HepG2 (cell line): Measurements from ENCODE around the gene DAB2IP. TPM values are rescaled to one million over a fixed set of nuclear protein-coding genes. Genes with fewer than 3 reads are reported as not detected.

Source experiments
- ATAC-seq: fragments of 200-7000 bp; cut with Tn5 transposase; 3 replicates; pipeline ENCODE4 v1.9.1; 2020; ENCODE audit warnings: mild to moderate bottlenecking, moderate library complexity
- BruUV-seq: library from RNA; stranded (reverse); fragments of 400-500 nt; replicated peaks from 2 replicates; lab custom pipeline; 2021; lab: Mats Ljungman, UMichigan
- CTCF ChIA-PET: fragments of 300-600 bp; formaldehyde crosslinking; extraction: SDS; loops from one replicate; lab custom pipeline; 2021; ENCODE audit warnings: low total read pairs, inconsistent platforms, low intra/inter-chr PET ratio; lab: Yijun Ruan, JAX
- POLR2A ChIA-PET: fragments of 350-600 bp; sonication (Branson Sonifier 250); formaldehyde crosslinking; loops from one replicate; lab custom pipeline; 2020; ENCODE audit warnings: antibody characterized with exemption, inconsistent platforms; lab: Yijun Ruan, JAX
- DNase-seq: peaks from one replicate; pipeline ENCODE4 v3.0.0-alpha.2; 2015; ENCODE audit warnings: low spot score
- FAIRE-seq: peaks from 3 replicates; lab custom pipeline; 2011; peaks lifted over from hg19 to GRCh38; lab: Jason Lieb, UNC
- H2AFZ ChIP-seq: one replicate; pipeline ENCODE4 v1.6.1; 2011; ENCODE audit warnings: low read length, inconsistent platforms
- H3K27ac ChIP-seq: fragments of 300-600 bp; 3 replicates; pipeline ENCODE4 v1.8.0; 2011; ENCODE audit warnings: mixed run types, mild to moderate bottlenecking, mixed read lengths, low read length, inconsistent platforms; ENCODE audit not compliant: insufficient read depth; ENCODE audit errors: extremely low read length
- H3K27me3 ChIP-seq, 2 experiments: fragments of 200-600 bp in 1 of 2; 2 replicates in 1 of 2; 3 replicates in 1 of 2; pipeline versions ENCODE4 v1.6.0 to v1.8.0; 2011; ENCODE audit warnings: low read length in 2 of 2, mild to moderate bottlenecking in 2 of 2, moderate library complexity in 2 of 2, inconsistent platforms in 1 of 2; ENCODE audit not compliant: insufficient read depth in 2 of 2, control insufficient read depth in 1 of 2
- H3K36me3 ChIP-seq, 2 experiments: fragments of 200-600 bp in 1 of 2; replicated peaks in 1 of 2; 2 replicates in 1 of 2; 3 replicates in 1 of 2; pipeline versions ENCODE4 v1.5.1 to v1.8.0; 2011; ENCODE audit warnings: low read length in 2 of 2, inconsistent platforms in 1 of 2; ENCODE audit not compliant: insufficient read depth in 2 of 2, control insufficient read depth in 1 of 2
- H3K4me1 ChIP-seq: 2 replicates; pipeline ENCODE4 v1.5.1; 2012; ENCODE audit warnings: low read length, inconsistent platforms; ENCODE audit not compliant: insufficient read depth
- H3K4me2 ChIP-seq: 2 replicates; pipeline ENCODE4 v1.6.0; 2011; ENCODE audit warnings: low read depth, low read length, inconsistent platforms
- H3K4me3 ChIP-seq, 3 experiments: fragments of 200-600 bp in 1 of 3; sonication (generic), shearing (Covaris generic) in 1 of 3; replicated peaks in 1 of 3; 2 replicates each; pipeline ENCODE4 v1.5.1; 2011 to 2016; ENCODE audit warnings: low read length in 3 of 3, inconsistent platforms in 2 of 3, low read depth in 2 of 3, mild to moderate bottlenecking in 2 of 3, control low read depth in 1 of 3, mixed read lengths in 1 of 3; ENCODE audit not compliant: insufficient read depth in 1 of 3
- H3K79me2 ChIP-seq: one replicate; pipeline ENCODE4 v1.6.1; 2011; ENCODE audit warnings: low read length, inconsistent platforms; ENCODE audit not compliant: insufficient read depth
- H3K9ac ChIP-seq: 2 replicates; pipeline ENCODE4 v1.6.0; 2011; ENCODE audit warnings: mild to moderate bottlenecking, low read depth, low read length, inconsistent platforms; ENCODE audit not compliant: insufficient read depth
- H3K9me3 ChIP-seq: 2 replicates; pipeline ENCODE4 v1.5.1; 2012; ENCODE audit warnings: mild to moderate bottlenecking, low read length
- H4K20me1 ChIP-seq: 2 replicates; pipeline ENCODE4 v1.6.0; 2011; ENCODE audit warnings: inconsistent platforms, mild to moderate bottlenecking, low read length, moderate library complexity; ENCODE audit not compliant: insufficient read depth
- KDM2A ChIP-seq: sonication (generic); formaldehyde crosslinking; IDR thresholded peaks from 2 replicates; pipeline ENCODE4 v1.4.0; 2020; ENCODE audit warnings: low read depth, missing genetic modification reagents, borderline replicate concordance
- MYC ChIP-seq: sonication (generic); formaldehyde crosslinking; IDR thresholded peaks from 2 replicates; pipeline ENCODE4 v1.9.0; 2021; ENCODE audit warnings: missing genetic modification reagents, borderline replicate concordance
- MZF1 ChIP-seq: sonication (generic); formaldehyde crosslinking; IDR thresholded peaks from 2 replicates; pipeline ENCODE4 v1.8.1; 2023; ENCODE audit warnings: mild to moderate bottlenecking, missing genetic modification reagents, borderline replicate concordance
- PLRG1 ChIP-seq: fragments of 450-650 bp; conservative IDR thresholded peaks from 2 replicates; pipeline ENCODE4 v1.6.1; 2016
- RBAK ChIP-seq: sonication (generic); formaldehyde crosslinking; IDR thresholded peaks from 2 replicates; pipeline ENCODE4 v1.5.1; 2020; ENCODE audit warnings: mild to moderate bottlenecking, missing genetic modification reagents
- STAT5B ChIP-seq: sonication (generic); formaldehyde crosslinking; IDR thresholded peaks from 2 replicates; pipeline ENCODE4 v1.4.0; 2020; ENCODE audit warnings: missing genetic modification reagents
- TFE3 ChIP-seq: IDR thresholded peaks from 2 replicates; pipeline ENCODE4 v1.6.1; 2016
- TP53 ChIP-seq: sonication (generic); formaldehyde crosslinking; conservative IDR thresholded peaks from 2 replicates; pipeline ENCODE4 v1.4.0; 2020; ENCODE audit warnings: missing genetic modification reagents
- WIZ ChIP-seq: sonication (generic); formaldehyde crosslinking; IDR thresholded peaks from 2 replicates; pipeline ENCODE4 v1.5.1; 2020; ENCODE audit warnings: mild to moderate bottlenecking, missing genetic modification reagents
- ZFP90 ChIP-seq: sonication (generic); formaldehyde crosslinking; IDR thresholded peaks from 2 replicates; pipeline ENCODE4 v1.8.0; 2022; ENCODE audit warnings: missing genetic modification reagents, mild to moderate bottlenecking, inconsistent platforms, borderline replicate concordance
- ZNF34 ChIP-seq: sonication (generic); formaldehyde crosslinking; IDR thresholded peaks from 2 replicates; pipeline ENCODE4 v1.4.0; 2020; ENCODE audit warnings: mild to moderate bottlenecking, missing genetic modification reagents, borderline replicate concordance
- ZNF501 ChIP-seq: sonication (generic); formaldehyde crosslinking; IDR thresholded peaks from 2 replicates; pipeline ENCODE4 v1.5.1; 2020; ENCODE audit warnings: mild to moderate bottlenecking, moderate library complexity, missing genetic modification reagents
- ZNF7 ChIP-seq: IDR thresholded peaks from 2 replicates; pipeline ENCODE4 v1.6.1; 2016; ENCODE audit warnings: missing biosample characterization, missing genetic modification reagents
- ZNF772 ChIP-seq: sonication (generic); formaldehyde crosslinking; IDR thresholded peaks from 2 replicates; pipeline ENCODE4 v1.5.0; 2020; ENCODE audit warnings: mild to moderate bottlenecking, missing genetic modification reagents
- whole genome bisulfite sequencing: methylation state at CpG from one replicate; pipeline ENCODE4 v1.1.6; 2017; ENCODE audit warnings: low lambda C conversion rate; 5-methylcytosine and 5-hydroxymethylcytosine counted together
- in situ Hi-C: cut with HindIII; loops from 2 replicates; pipeline ENCODE4 v1.10.0; 2017; ENCODE audit warnings: low pct_unique_long_range_greater_than_20kb; ENCODE audit not compliant: extremely low pct_ligation_motif_present
- intact Hi-C: fragments of 100-400 bp; cut with micrococcal nuclease; formaldehyde crosslinking; loops from one replicate; pipeline ENCODE4 v1.10.0; 2022; ENCODE audit not compliant: unreplicated experiment
- polyA plus RNA-seq, 8 experiments: library from polyadenylated mRNA; depleted of rRNA in 3 of 8; stranded (reverse) in 7 of 8; unstranded in 1 of 8; fragments of >200 nt; fragmentation: Illumina TruSeq in 4 of 8; extraction: Trizol in 4 of 8; gene quantifications; 2 replicates each; pipeline versions ENCODE4 v1.2.1 to v1.2.3, GENCODE V29; 2011 to 2016; ENCODE audit warnings: low read depth in 4 of 8, missing spikeins in 1 of 8, mixed read lengths in 1 of 8; ENCODE audit not compliant: insufficient read depth in 1 of 8
- total RNA-seq, 5 experiments: library from RNA; depleted of rRNA; stranded (reverse); fragments of >200 nt; fragmentation: Illumina TruSeq; extraction: Trizol; gene quantifications; 2 replicates each; pipeline ENCODE4 v1.2.3, GENCODE V29; 2016; ENCODE audit warnings: low read depth in 1 of 5
- TF ChIP-seq, protein P1 (sequence below): sonication (generic); formaldehyde crosslinking; IDR thresholded peaks from 2 replicates; pipeline ENCODE4 v1.9.0; 2021; ENCODE audit warnings: missing genetic modification reagents, mild to moderate bottlenecking, borderline replicate concordance
- TF ChIP-seq, protein P2 (sequence below): IDR thresholded peaks from 2 replicates; pipeline ENCODE4 v1.4.0; 2020; ENCODE audit warnings: mild to moderate bottlenecking, missing genetic modification reagents
- TF ChIP-seq, protein P3 (sequence below): sonication (generic); formaldehyde crosslinking; IDR thresholded peaks from 2 replicates; pipeline ENCODE4 v1.9.0; 2021; ENCODE audit warnings: missing genetic modification reagents, mild to moderate bottlenecking, borderline replicate concordance

DAB2IP gene
- total and polyA plus RNA-seq, 2 of the 13 experiments (the other 11 are each of a cell fraction or from before 2014, with no cell fraction given), result 25.3 to 37.9 TPM

DNA sequence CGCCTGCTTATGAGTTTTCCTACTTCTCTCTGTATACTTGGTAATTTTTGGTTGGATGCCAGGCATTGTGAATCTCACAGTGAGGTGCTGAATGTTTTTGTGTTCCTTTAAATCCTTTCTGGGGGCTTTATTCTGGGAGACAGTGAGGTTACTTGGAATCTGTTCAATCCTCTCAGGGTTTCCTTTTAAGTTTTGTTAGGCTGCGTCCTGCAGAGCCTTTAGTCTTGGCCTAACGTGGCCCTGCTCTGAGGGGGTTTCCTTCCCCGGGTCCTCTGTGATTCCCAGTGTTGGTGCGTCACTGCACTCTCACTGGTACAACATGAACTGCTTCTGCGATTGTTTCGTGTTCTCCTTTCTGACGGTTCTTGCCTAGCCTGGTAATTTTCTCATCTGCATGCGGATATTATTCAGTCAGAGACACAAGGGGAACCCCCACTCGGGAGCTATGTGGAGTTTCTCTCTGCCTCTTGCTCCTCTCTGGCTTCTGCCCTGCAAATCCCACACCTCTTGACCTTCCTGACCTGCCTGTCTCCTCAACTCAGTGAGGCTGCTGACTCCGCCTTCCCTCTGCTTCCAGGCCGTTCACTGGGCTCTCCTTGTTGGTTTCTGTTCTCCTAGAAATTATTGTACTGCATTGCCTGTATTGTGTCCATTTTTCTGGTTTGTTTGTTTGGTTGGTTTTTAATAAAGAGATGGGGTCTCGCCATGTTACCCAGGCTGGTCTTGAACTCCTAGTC, 128.1 kb downstream of the DAB2IP start:
- 96% methylated on average over 13 of the region's 13 CpGs for WGBS
- H4K20me1 ChIP-seq, result no peaks in the 10 kb centered on the region
- H3K79me2 ChIP-seq, result no peaks in the 10 kb centered on the region
- no peak overlapping the region for H3K4me2 ChIP-seq
- H2AFZ ChIP-seq, result no peak overlapping the region
- no peak overlapping the region for H3K27ac ChIP-seq
- in situ Hi-C loops, result no loop called here
- no peak for FAIRE-seq
- no peak for DNase-seq
- no peaks in the 10 kb centered on the region for H3K9me3 ChIP-seq
- no peak overlapping the region for H3K9ac ChIP-seq
- ATAC-seq, result no peak
- H3K36me3 ChIP-seq, result peaks cover 42 to 78% of the 10 kb centered on the region in 2 experiments
- intact Hi-C loops, result no loop called here
- BruUV-seq, result no TSS peak
- H3K27me3 ChIP-seq, result no peaks in the 10 kb centered on the region
- no peaks in the 10 kb centered on the region for H3K4me1 ChIP-seq
- ChIA-PET POLR2A (no interaction called here), CTCF (no interaction called here)
- no peak overlapping the region for H3K4me3 ChIP-seq
- no peak for TF ChIP-seq TP53 (CRISPR knock-in tag)
- no peak for TF ChIP-seq TFE3 (CRISPR knock-in tag)
- TF ChIP-seq MZF1 (CRISPR knock-in tag), result no peak
- TF ChIP-seq MYC (CRISPR knock-in tag), result no peak
- TF ChIP-seq, protein P1, sequence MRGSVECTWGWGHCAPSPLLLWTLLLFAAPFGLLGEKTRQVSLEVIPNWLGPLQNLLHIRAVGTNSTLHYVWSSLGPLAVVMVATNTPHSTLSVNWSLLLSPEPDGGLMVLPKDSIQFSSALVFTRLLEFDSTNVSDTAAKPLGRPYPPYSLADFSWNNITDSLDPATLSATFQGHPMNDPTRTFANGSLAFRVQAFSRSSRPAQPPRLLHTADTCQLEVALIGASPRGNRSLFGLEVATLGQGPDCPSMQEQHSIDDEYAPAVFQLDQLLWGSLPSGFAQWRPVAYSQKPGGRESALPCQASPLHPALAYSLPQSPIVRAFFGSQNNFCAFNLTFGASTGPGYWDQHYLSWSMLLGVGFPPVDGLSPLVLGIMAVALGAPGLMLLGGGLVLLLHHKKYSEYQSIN (CRISPR knock-in tag), result no peak
- no peak for TF ChIP-seq STAT5B (CRISPR knock-in tag)
- no peak for TF ChIP-seq RBAK (CRISPR knock-in tag)
- no peak for TF ChIP-seq ZFP90
- TF ChIP-seq, protein P2, sequence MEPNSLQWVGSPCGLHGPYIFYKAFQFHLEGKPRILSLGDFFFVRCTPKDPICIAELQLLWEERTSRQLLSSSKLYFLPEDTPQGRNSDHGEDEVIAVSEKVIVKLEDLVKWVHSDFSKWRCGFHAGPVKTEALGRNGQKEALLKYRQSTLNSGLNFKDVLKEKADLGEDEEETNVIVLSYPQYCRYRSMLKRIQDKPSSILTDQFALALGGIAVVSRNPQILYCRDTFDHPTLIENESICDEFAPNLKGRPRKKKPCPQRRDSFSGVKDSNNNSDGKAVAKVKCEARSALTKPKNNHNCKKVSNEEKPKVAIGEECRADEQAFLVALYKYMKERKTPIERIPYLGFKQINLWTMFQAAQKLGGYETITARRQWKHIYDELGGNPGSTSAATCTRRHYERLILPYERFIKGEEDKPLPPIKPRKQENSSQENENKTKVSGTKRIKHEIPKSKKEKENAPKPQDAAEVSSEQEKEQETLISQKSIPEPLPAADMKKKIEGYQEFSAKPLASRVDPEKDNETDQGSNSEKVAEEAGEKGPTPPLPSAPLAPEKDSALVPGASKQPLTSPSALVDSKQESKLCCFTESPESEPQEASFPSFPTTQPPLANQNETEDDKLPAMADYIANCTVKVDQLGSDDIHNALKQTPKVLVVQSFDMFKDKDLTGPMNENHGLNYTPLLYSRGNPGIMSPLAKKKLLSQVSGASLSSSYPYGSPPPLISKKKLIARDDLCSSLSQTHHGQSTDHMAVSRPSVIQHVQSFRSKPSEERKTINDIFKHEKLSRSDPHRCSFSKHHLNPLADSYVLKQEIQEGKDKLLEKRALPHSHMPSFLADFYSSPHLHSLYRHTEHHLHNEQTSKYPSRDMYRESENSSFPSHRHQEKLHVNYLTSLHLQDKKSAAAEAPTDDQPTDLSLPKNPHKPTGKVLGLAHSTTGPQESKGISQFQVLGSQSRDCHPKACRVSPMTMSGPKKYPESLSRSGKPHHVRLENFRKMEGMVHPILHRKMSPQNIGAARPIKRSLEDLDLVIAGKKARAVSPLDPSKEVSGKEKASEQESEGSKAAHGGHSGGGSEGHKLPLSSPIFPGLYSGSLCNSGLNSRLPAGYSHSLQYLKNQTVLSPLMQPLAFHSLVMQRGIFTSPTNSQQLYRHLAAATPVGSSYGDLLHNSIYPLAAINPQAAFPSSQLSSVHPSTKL (CRISPR knock-in tag), result no peak
- TF ChIP-seq, protein P3, sequence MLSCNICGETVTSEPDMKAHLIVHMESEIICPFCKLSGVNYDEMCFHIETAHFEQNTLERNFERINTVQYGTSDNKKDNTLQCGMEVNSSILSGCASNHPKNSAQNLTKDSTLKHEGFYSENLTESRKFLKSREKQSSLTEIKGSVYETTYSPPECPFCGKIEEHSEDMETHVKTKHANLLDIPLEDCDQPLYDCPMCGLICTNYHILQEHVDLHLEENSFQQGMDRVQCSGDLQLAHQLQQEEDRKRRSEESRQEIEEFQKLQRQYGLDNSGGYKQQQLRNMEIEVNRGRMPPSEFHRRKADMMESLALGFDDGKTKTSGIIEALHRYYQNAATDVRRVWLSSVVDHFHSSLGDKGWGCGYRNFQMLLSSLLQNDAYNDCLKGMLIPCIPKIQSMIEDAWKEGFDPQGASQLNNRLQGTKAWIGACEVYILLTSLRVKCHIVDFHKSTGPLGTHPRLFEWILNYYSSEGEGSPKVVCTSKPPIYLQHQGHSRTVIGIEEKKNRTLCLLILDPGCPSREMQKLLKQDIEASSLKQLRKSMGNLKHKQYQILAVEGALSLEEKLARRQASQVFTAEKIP, result no peak
- no peak for TF ChIP-seq ZNF772 (CRISPR knock-in tag)
- no peak for TF ChIP-seq KDM2A (CRISPR knock-in tag)
- TF ChIP-seq ZNF7 (CRISPR knock-in tag), result no peak
- no peak for TF ChIP-seq WIZ (CRISPR knock-in tag)
- TF ChIP-seq ZNF501 (CRISPR knock-in tag), result no peak
- TF ChIP-seq PLRG1, result no peak
- TF ChIP-seq ZNF34 (CRISPR knock-in tag), result no peak
